ENCODE results near the gene RSRC2. TPM values are rescaled to one million over a fixed set of nuclear protein-coding genes. Genes with fewer than 3 reads are reported as not detected.
A peak's percentile ranks its signal among the peaks of the same experiment; 100 is the strongest.

Gene RSRC2
- total RNA-seq, 1 donor from 2014 or later, result 44.8 TPM

DNA sequence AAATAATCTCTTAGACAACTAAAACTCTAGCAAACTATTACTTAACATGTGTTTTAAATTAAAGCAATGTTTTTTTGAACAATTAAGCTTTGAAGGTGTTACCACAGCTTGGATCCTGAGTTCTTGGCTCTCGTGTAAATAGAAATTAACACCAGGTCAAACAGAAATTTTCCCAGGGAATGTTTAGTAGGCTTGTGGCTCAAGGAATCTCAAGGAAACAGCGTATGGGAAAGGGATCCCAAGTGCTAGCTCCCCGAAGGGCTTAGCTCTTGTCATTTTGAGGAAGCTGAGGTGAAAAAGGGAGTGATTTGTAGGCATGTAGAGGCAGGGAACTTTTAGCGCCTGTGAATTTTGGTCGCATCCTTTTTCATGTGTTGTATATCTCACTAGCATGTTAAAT is 11.8 kb upstream of the RSRC2 start:
- Histone ChIP-seq H3K4me3 (no peak overlapping the region), H3K9me3 (no peaks in the 10 kb centered on the region), H3K27ac (no peak overlapping the region), H3K27me3 (no peaks in the 10 kb centered on the region), H3K36me3 (peaks cover 0 to 4% of the 10 kb centered on the region in 2 donors), H3K4me1 (no peaks in the 10 kb centered on the region)
- DNase-seq (ENCODE audit: low spot score in 2 of 2), result no peak
- TF ChIP-seq, protein P1, sequence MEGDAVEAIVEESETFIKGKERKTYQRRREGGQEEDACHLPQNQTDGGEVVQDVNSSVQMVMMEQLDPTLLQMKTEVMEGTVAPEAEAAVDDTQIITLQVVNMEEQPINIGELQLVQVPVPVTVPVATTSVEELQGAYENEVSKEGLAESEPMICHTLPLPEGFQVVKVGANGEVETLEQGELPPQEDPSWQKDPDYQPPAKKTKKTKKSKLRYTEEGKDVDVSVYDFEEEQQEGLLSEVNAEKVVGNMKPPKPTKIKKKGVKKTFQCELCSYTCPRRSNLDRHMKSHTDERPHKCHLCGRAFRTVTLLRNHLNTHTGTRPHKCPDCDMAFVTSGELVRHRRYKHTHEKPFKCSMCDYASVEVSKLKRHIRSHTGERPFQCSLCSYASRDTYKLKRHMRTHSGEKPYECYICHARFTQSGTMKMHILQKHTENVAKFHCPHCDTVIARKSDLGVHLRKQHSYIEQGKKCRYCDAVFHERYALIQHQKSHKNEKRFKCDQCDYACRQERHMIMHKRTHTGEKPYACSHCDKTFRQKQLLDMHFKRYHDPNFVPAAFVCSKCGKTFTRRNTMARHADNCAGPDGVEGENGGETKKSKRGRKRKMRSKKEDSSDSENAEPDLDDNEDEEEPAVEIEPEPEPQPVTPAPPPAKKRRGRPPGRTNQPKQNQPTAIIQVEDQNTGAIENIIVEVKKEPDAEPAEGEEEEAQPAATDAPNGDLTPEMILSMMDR (IDR thresholded peaks at IDR 0.05), result no peak
- intact Hi-C loops (cut with DNase I), result no loop called here

DNA sequence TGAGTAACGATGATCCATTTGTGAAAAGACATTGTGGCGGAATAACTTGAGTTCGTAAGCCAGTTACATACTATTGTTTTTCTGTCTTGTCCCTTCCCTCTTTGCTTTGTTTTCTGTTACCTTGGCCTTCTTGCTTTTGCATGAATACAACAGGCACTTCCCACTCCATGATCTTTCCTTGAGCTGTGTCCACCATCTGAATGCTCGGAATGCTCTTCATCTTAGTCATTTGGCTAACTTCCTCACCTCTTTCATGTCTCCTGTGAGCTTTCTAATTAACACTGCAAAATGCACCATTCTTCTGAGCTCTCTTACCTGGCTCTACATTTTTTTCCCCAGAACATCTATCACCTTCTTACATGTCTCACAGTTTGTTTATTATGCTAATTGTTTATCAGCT is 10.3 kb upstream of the RSRC2 start:
- Histone ChIP-seq H3K4me1 (no peaks in the 10 kb centered on the region), H3K27me3 (no peaks in the 10 kb centered on the region), H3K27ac (no peak overlapping the region), H3K9me3 (no peaks in the 10 kb centered on the region), H3K36me3 (no peaks in the 10 kb centered on the region), H3K4me3 (no peak overlapping the region)
- intact Hi-C loops (cut with DNase I), result no loop called here
- no peak for DNase-seq (ENCODE audit: low spot score in 2 of 2)
- TF ChIP-seq, protein P1 (IDR thresholded peaks at IDR 0.05), result no peak

DNA sequence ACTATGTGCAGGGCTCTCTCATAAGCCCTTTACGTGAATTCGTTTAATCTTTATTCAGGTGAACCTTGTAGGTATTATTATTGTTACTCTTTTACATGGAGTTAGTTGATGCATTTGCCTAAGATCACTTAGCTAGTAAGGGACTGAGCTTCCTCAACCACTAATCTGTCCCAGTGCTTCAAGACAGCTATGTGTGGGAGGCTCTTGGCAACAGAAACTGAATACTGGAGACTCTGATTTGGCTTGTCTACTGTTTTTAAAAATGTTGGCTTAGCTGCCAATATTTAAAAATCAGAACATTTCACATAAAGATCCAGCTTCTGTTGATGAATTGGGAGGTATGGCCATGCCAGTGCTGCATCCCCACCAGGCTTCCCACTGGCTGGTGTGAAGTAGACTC is 7.1 kb upstream of the RSRC2 start:
- H3K4me1 ChIP-seq, result no peaks in the 10 kb centered on the region
- DNase-seq (ENCODE audit: low spot score in 2 of 2), result no peak
- H3K4me3 ChIP-seq, result no peak overlapping the region
- no peak overlapping the region for H3K27ac ChIP-seq
- TF ChIP-seq, protein P1 (IDR thresholded peaks at IDR 0.05), result no peak
- no peaks in the 10 kb centered on the region for H3K36me3 ChIP-seq
- intact Hi-C loops (cut with DNase I), result no loop called here
- H3K9me3 ChIP-seq, result no peaks in the 10 kb centered on the region
- H3K27me3 ChIP-seq, result no peaks in the 10 kb centered on the region

DNA sequence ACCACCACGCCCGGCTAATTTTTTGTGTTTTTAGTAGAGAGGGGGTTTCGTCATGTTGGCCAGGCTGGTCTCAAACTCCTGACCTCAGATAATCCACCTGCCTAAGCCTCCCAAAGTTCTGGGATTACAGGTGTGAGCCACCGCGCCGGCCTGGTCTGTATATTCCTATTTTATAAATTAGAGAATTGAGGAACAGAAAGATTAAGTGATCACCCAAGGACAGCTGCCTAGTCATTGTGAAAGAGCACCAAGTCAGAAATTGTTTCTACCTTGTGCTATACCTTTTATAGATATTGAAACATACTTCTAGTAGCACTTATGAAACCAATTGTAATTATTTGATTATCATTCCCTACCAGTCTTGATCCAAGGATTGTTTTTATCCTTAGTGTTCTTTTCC is 2.3 kb upstream of the RSRC2 start:
- H3K4me1 ChIP-seq, result peaks cover 7 to 15% of the 10 kb centered on the region in 2 donors
- intact Hi-C loops (cut with DNase I), result no loop called here
- H3K4me3 ChIP-seq, result no peak overlapping the region
- TF ChIP-seq, protein P1 (IDR thresholded peaks at IDR 0.05), result no peak
- no peak for DNase-seq (ENCODE audit: low spot score in 2 of 2)
- H3K36me3 ChIP-seq, result peaks cover 4 to 8% of the 10 kb centered on the region in 2 donors
- H3K9me3 ChIP-seq, result no peaks in the 10 kb centered on the region
- no peak overlapping the region for H3K27ac ChIP-seq
- no peaks in the 10 kb centered on the region for H3K27me3 ChIP-seq

DNA sequence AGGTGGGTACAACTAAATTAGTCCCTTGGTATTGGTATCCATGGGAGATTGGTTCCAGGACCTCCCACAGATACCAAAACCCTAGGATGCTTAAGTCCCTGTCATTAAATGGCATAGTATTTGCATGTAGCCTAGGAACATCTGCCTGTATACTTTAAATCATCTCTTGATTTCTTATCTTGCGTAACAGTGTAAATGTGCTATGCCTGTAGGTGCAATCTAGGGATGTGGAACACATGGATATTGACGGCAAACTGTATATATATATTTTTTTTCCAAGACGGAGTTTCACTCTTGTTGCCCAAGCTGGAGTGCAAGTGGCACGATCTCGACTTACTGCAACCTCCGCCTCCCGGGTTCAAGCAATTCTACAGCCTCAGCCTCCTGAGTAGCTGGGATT is 1.8 kb upstream of the RSRC2 start:
- TF ChIP-seq, protein P1 (IDR thresholded peaks at IDR 0.05), result no peak
- intact Hi-C loops (cut with DNase I), result no loop called here
- no peak overlapping the region for H3K27ac ChIP-seq
- H3K27me3 ChIP-seq, result no peaks in the 10 kb centered on the region
- H3K4me3 ChIP-seq, result no peak overlapping the region
- no peaks in the 10 kb centered on the region for H3K9me3 ChIP-seq
- no peak for DNase-seq (ENCODE audit: low spot score in 2 of 2)
- peaks cover 7 to 15% of the 10 kb centered on the region in 2 donors for H3K4me1 ChIP-seq
- peaks cover 4 to 8% of the 10 kb centered on the region in 2 donors for H3K36me3 ChIP-seq

DNA sequence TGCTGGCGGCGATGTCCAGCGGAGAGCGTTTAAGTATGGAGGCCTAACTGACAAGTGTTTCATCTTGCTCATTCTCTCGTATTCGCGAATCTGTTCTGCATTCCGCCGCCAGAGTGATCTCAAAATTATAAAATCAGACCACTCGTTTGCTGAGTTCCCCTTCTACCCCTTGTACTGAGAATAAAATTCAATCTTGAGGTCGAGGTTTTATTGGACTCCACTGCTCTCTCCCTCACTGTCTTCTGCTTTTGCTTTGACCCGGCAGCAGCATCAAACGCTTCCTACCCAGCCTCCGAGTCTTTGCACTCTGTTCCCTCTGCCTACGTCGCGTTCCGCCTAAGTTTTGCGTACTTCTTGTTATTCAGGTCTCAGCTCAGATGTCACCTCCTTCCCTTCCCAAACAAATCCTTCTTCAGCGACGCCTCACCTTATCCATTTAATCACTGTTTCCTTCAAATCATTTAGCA is 775 bp upstream of the RSRC2 start:
- Histone ChIP-seq H3K9me3 (no peaks in the 10 kb centered on the region), H3K36me3 (peaks cover 7 to 8% of the 10 kb centered on the region in 2 donors), H3K27me3 (no peaks in the 10 kb centered on the region), H3K4me1 (peaks cover 14 to 21% of the 10 kb centered on the region in 2 donors), H3K27ac (peak overlapping the region in 1 of 2 donors; percentile 31), H3K4me3 (peak overlapping the region; percentile 59 to 96)
- TF ChIP-seq, protein P1 (IDR thresholded peaks at IDR 0.05), result no peak
- DNase-seq (ENCODE audit: low spot score in 2 of 2), result no peak
- intact Hi-C loops (cut with DNase I), result loop anchor here (1.0 to 2.0 kb wide), 4 partner anchors 225 to 705 kb away; partner anchors contain the start of genes DENR, DIABLO, MPHOSPH9 and MTRFR
